Kidney epithelial cell (primary cell): ENCODE data around the gene SLC13A2. TPM values are rescaled to one million over a fixed set of nuclear protein-coding genes. Genes with fewer than 3 reads are reported as not detected.
"Not testable (repeated sequence)": the region's sequence is repeated elsewhere in the genome, so short reads cannot be mapped to it uniquely, and the experiment has no call there.

Experiments
- DNase-seq: peaks from one replicate; pipeline ENCODE4 v3.0.0-alpha.2; 2010; ENCODE audit warnings: low read depth
- H3K27me3 ChIP-seq: 2 replicates; pipeline ENCODE4 v1.6.0; 2011; ENCODE audit warnings: low read length; ENCODE audit not compliant: control insufficient read depth, insufficient read depth
- H3K36me3 ChIP-seq: 2 replicates; pipeline ENCODE4 v1.5.1; 2011; ENCODE audit warnings: low read length; ENCODE audit not compliant: control insufficient read depth, insufficient read depth
- H3K4me3 ChIP-seq: 2 replicates; pipeline ENCODE4 v1.5.1; 2011; ENCODE audit warnings: low read depth, mild to moderate bottlenecking, control low read depth, low read length
- total RNA-seq: library from RNA; depleted of rRNA; stranded (reverse); fragments of >200 nt; gene quantifications from 2 replicates; pipeline ENCODE4 v1.2.3, GENCODE V29; 2015
- TF ChIP-seq, protein P1 (sequence below): IDR thresholded peaks from 2 replicates; pipeline ENCODE4 v1.5.1; 2011; ENCODE audit warnings: mild to moderate bottlenecking, moderate library complexity, low read length, control low read depth, inconsistent platforms; ENCODE audit not compliant: insufficient read depth, poor library complexity, severe bottlenecking

SLC13A2 gene
- total RNA-seq, 1 donor from 2014 or later = not detected

GRCh38 chr17:28443901-28444638 is 29.4 kb upstream of the SLC13A2 start:
- Histone ChIP-seq H3K4me3 (no peak overlapping the region), H3K36me3 (no peaks in the 10 kb centered on the region), H3K27me3 (no peaks in the 10 kb centered on the region)
- no peak for DNase-seq
- TF ChIP-seq, protein P1, sequence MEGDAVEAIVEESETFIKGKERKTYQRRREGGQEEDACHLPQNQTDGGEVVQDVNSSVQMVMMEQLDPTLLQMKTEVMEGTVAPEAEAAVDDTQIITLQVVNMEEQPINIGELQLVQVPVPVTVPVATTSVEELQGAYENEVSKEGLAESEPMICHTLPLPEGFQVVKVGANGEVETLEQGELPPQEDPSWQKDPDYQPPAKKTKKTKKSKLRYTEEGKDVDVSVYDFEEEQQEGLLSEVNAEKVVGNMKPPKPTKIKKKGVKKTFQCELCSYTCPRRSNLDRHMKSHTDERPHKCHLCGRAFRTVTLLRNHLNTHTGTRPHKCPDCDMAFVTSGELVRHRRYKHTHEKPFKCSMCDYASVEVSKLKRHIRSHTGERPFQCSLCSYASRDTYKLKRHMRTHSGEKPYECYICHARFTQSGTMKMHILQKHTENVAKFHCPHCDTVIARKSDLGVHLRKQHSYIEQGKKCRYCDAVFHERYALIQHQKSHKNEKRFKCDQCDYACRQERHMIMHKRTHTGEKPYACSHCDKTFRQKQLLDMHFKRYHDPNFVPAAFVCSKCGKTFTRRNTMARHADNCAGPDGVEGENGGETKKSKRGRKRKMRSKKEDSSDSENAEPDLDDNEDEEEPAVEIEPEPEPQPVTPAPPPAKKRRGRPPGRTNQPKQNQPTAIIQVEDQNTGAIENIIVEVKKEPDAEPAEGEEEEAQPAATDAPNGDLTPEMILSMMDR = no peak

DNA sequence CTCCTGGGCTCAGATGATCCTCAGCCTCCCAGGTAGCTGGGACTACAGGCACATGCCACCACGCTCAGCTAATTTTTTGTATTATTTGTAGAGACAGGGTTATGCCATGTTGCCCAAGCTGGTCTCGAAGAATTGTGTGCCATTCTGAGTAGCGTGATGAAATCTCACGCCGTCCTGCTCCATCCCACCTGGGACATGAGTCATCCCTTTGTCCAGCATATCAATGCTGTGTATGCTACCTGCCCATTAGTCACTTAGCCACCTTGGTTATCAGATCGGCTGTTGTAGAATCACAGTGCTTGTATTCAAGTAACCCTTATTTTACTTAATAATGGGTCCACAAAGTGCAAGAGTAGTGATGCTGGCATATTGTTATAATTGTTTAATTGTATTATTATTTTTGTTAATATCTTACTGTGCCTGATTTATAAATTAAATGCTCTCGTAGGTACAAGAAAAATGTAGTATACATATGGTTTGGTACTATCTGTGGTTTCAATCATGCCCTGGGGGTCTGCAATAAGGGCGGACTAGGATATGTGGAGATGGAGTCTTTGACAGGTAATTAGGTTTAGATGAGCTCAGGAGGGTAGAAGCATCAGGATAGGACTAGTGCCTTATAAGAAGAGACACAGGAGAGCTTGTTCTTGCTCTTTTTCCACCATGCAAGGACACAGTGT is 26.6 kb upstream of the SLC13A2 start:
- Histone ChIP-seq H3K4me3 (no peak overlapping the region), H3K27me3 (no peaks in the 10 kb centered on the region), H3K36me3 (no peaks in the 10 kb centered on the region)
- TF ChIP-seq, protein P1 = no peak
- peak; percentile 16 for DNase-seq

- H3K4me3 ChIP-seq = no peak overlapping the region
- TF ChIP-seq, protein P1 = no peak
- H3K27me3 ChIP-seq = no peaks in the 10 kb centered on the region
- no peak for DNase-seq
- no peaks in the 10 kb centered on the region for H3K36me3 ChIP-seq
These were observed 26.1 kb upstream of the SLC13A2 start for GRCh38 chr17:28447396-28447760.

DNA sequence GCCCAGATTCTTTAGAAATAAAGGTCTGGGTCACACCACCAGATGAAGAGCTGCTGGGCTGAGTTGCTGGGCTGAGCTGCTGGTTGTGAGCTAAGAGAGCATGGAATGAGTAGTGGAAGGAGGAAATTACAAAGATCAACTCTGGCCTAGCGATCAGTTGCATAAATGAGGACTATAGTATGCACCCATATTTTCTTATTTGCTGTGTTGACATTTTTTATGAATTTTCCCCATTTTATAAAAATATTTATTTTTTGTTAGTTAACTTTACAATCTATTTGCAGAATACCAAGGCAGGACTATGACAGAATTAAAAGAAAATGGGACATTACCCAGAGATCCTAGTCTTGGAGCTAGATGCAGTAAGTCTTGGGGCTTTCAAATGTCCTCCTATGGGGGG is 23.6 kb upstream of the SLC13A2 start:
- DNase-seq = no peak
- TF ChIP-seq, protein P1 = no peak

DNA sequence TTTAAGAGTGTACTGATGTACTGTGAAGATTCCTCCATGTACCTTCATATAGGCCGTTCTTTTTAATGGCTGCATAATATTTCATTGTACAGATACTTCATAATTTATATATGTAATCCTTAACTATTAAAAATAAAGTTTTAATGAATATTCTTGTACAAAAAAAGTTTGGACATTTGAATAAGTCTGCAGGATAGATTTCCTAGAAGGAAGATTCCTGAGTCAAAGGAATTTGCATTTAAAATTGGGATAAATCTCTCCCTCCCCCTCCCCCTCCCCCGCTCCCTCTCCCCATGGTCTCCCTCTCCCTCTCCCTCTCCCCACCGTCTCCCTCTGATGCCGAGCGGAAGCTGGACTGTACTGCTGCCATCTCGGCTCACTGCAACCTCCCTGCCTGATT is 15.6 kb upstream of the SLC13A2 start:
- Histone ChIP-seq H3K27me3 (no peaks in the 10 kb centered on the region), H3K4me3 (no peak overlapping the region), H3K36me3 (no peaks in the 10 kb centered on the region)
- TF ChIP-seq, protein P1 = no peak
- no peak for DNase-seq

More for the DNA sequence above, 23.6 kb upstream of the SLC13A2 start:
- H3K4me3 ChIP-seq = no peak overlapping the region
- H3K36me3 ChIP-seq = no peaks in the 10 kb centered on the region
- H3K27me3 ChIP-seq = no peaks in the 10 kb centered on the region

DNA sequence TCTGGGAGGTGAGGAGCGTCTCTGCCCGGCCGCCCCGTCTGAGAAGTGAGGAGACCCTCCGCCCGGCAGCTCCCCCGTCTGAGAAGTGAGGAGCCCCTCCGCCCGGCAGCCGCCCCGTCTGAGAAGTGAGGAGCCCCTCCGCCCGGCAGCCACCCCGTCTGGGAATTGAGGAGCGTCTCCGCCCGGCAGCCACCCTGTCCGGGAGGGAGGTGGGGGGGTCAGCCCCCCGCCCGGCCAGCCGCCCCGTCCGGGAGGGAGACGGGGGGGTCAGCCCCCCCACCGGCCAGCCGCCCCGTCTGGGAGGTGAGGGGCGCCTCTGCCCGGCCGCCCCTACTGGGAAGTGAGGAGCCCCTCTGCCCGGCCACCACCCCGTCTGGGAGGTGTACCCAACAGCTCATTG is 14.6 kb upstream of the SLC13A2 start:
- H3K27me3 ChIP-seq, H3K4me3 ChIP-seq, H3K36me3 ChIP-seq, DNase-seq: not testable (repeated sequence)
